ENCODE measurements around the gene ZSWIM5.
"Not testable (repeated sequence)": the region's sequence is repeated elsewhere in the genome, so short reads cannot be mapped to it uniquely, and the experiment has no call there.

The ZSWIM5 gene

GRCh38 chr1:45097944-45098343 is 108.5 kb downstream of the ZSWIM5 start:
- in situ Hi-C loops (cut with MboI; ENCODE audit: low sequenced_read_pairs): no loop called here

- in situ Hi-C loops (cut with MboI; ENCODE audit: low sequenced_read_pairs): no loop called here
Observed at GRCh38 chr1:45097079-45097478, 109.3 kb downstream of the ZSWIM5 start.

- in situ Hi-C loops (cut with MboI; ENCODE audit: low sequenced_read_pairs): no loop called here
Observed at GRCh38 chr1:45095450-45095849, 111.0 kb downstream of the ZSWIM5 start.

- in situ Hi-C loops (cut with MboI; ENCODE audit: low sequenced_read_pairs): not testable (repeated sequence)
Observed at GRCh38 chr1:45094371-45094770, 112.0 kb downstream of the ZSWIM5 start.

- in situ Hi-C loops (cut with MboI; ENCODE audit: low sequenced_read_pairs): no loop called here
Observed at GRCh38 chr1:45093334-45093733, 113.1 kb downstream of the ZSWIM5 start.

- in situ Hi-C loops (cut with MboI; ENCODE audit: low sequenced_read_pairs): no loop called here
Observed at GRCh38 chr1:45089711-45090110, 116.7 kb downstream of the ZSWIM5 start.

GRCh38 chr1:45084562-45084961 is 121.8 kb downstream of the ZSWIM5 start:
- in situ Hi-C loops (cut with MboI; ENCODE audit: low sequenced_read_pairs): no loop called here

GRCh38 chr1:45079533-45079932 is 126.9 kb downstream of the ZSWIM5 start:
- in situ Hi-C loops (cut with MboI; ENCODE audit: low sequenced_read_pairs): no loop called here

- in situ Hi-C loops (cut with MboI; ENCODE audit: low sequenced_read_pairs): not testable (repeated sequence)
Observed at GRCh38 chr1:45076959-45077358, 129.4 kb downstream of the ZSWIM5 start.

GRCh38 chr1:45071567-45071966 is 134.8 kb downstream of the ZSWIM5 start:
- in situ Hi-C loops (cut with MboI; ENCODE audit: low sequenced_read_pairs): no loop called here

- in situ Hi-C loops (cut with MboI; ENCODE audit: low sequenced_read_pairs): no loop called here
Observed at GRCh38 chr1:45067806-45068205, 138.6 kb downstream of the ZSWIM5 start.

- in situ Hi-C loops (cut with MboI; ENCODE audit: low sequenced_read_pairs): no loop called here
Observed at GRCh38 chr1:45065083-45065482, 141.3 kb downstream of the ZSWIM5 start.

GRCh38 chr1:45062463-45062862 is 143.9 kb downstream of the ZSWIM5 start:
- in situ Hi-C loops (cut with MboI; ENCODE audit: low sequenced_read_pairs): not testable (repeated sequence)

- in situ Hi-C loops (cut with MboI; ENCODE audit: low sequenced_read_pairs): no loop called here
Observed at GRCh38 chr1:45059829-45060228, 146.6 kb downstream of the ZSWIM5 start.

- in situ Hi-C loops (cut with MboI; ENCODE audit: low sequenced_read_pairs): no loop called here
Observed at GRCh38 chr1:45057542-45057941, 148.9 kb downstream of the ZSWIM5 start.

- in situ Hi-C loops (cut with MboI; ENCODE audit: low sequenced_read_pairs): no loop called here
Observed at GRCh38 chr1:45051005-45051772, 155.2 kb downstream of the ZSWIM5 start.

GRCh38 chr1:45047032-45047431 is 159.4 kb downstream of the ZSWIM5 start:
- in situ Hi-C loops (cut with MboI; ENCODE audit: low sequenced_read_pairs): no loop called here

GRCh38 chr1:45044916-45045315 is 161.5 kb downstream of the ZSWIM5 start:
- in situ Hi-C loops (cut with MboI; ENCODE audit: low sequenced_read_pairs): no loop called here

- in situ Hi-C loops (cut with MboI; ENCODE audit: low sequenced_read_pairs): no loop called here
Observed at GRCh38 chr1:45043094-45043493, 163.3 kb downstream of the ZSWIM5 start.

GRCh38 chr1:45040297-45040696 is 166.1 kb downstream of the ZSWIM5 start:
- in situ Hi-C loops (cut with MboI; ENCODE audit: low sequenced_read_pairs): no loop called here

- in situ Hi-C loops (cut with MboI; ENCODE audit: low sequenced_read_pairs): no loop called here
Observed at GRCh38 chr1:45038661-45039364, 167.6 kb downstream of the ZSWIM5 start.

- in situ Hi-C loops (cut with MboI; ENCODE audit: low sequenced_read_pairs): no loop called here
Observed at GRCh38 chr1:45038240-45038639, 168.2 kb downstream of the ZSWIM5 start.

Data from HL-60/S4 (cell line).